Large intestine (tissue), 3 donors: ENCODE results near the gene LRRC32. TPM values are rescaled to one million over a fixed set of nuclear protein-coding genes. Genes with fewer than 3 reads are reported as not detected.

Experiments
- DNase-seq, 2 donors: peaks; one replicate each; pipeline versions ENCODE4 v3.0.0 to v3.0.0-alpha.2; 2013
- H3K27ac ChIP-seq: one replicate; pipeline ENCODE4 v1.5.1; 2013; ENCODE audit warnings: low read length
- H3K27me3 ChIP-seq: 2 replicates; pipeline ENCODE4 v1.6.1; 2013; ENCODE audit warnings: low read length; ENCODE audit not compliant: control insufficient read depth, insufficient read depth
- H3K36me3 ChIP-seq: 2 replicates; pipeline ENCODE4 v1.6.1; 2013; ENCODE audit warnings: low read length; ENCODE audit not compliant: control insufficient read depth, insufficient read depth
- H3K4me1 ChIP-seq: one replicate; pipeline ENCODE4 v1.6.1; 2013; ENCODE audit warnings: low read length; ENCODE audit not compliant: control insufficient read depth, insufficient read depth
- H3K4me3 ChIP-seq: one replicate; pipeline ENCODE4 v1.5.1; 2013; ENCODE audit warnings: low read length
- H3K9me3 ChIP-seq: one replicate; pipeline ENCODE4 v1.6.1; 2013; ENCODE audit warnings: mild to moderate bottlenecking, low read depth, low read length, moderate library complexity; ENCODE audit not compliant: control insufficient read depth
- WGBS: methylation state at CpG from one replicate; pipeline ENCODE4 v1.1.5; 2013; ENCODE audit warnings: low lambda C conversion rate; ENCODE audit not compliant: insufficient coverage; 5-methylcytosine and 5-hydroxymethylcytosine counted together
- polyA plus RNA-seq: library from polyadenylated mRNA; unstranded; fragments of 120-200 nt; gene quantifications from one replicate; pipeline ENCODE4 v1.2.1, GENCODE V29; 2013

The LRRC32 gene
- polyA plus RNA-seq, 1 donor, result 11.6 TPM

GRCh38 chr11:76680518-76681425 is 10.2 kb upstream of the LRRC32 start:
- Histone ChIP-seq H3K27ac (no peak overlapping the region), H3K36me3 (no peaks in the 10 kb centered on the region), H3K27me3 (no peaks in the 10 kb centered on the region), H3K4me3 (no peak overlapping the region), H3K4me1 (peaks cover 4% of the 10 kb centered on the region), H3K9me3 (no peaks in the 10 kb centered on the region)
- no CpG with 5 or more reads among the region's 22 CpGs for WGBS
- peak; percentile 48 to 51 for DNase-seq

DNA sequence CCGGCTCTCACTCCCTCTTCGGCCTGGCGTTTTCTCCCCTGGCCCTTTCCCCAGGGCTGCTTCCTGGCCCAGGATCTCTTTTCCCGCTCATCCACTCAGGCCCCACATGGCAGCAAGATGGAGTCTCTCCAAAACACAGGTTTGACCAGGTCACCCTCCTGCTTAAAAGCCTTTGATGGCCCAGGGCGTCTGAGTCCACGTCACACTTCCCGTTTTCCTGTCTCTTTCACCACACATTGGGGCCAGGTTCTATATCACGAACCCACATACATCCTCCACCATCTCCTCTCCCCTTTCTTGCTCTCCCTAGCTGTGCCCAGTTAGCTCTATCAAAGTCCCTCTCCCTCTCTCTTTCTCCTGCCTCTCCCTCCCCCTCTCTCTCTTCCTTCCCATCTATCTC is 7.8 kb upstream of the LRRC32 start:
- no peak overlapping the region for H3K27ac ChIP-seq
- H3K9me3 ChIP-seq, result no peaks in the 10 kb centered on the region
- DNase-seq, result no peak
- no peaks in the 10 kb centered on the region for H3K36me3 ChIP-seq
- peaks cover 4% of the 10 kb centered on the region for H3K4me1 ChIP-seq
- WGBS, result 88% methylated on average over 3 of the region's 8 CpGs
- H3K4me3 ChIP-seq, result no peak overlapping the region
- H3K27me3 ChIP-seq, result no peaks in the 10 kb centered on the region

- Histone ChIP-seq H3K9me3 (no peaks in the 10 kb centered on the region), H3K27me3 (no peaks in the 10 kb centered on the region)
- DNase-seq, result no peak
Observed at GRCh38 chr11:76677458-76677765, 6.9 kb upstream of the LRRC32 start.

DNA sequence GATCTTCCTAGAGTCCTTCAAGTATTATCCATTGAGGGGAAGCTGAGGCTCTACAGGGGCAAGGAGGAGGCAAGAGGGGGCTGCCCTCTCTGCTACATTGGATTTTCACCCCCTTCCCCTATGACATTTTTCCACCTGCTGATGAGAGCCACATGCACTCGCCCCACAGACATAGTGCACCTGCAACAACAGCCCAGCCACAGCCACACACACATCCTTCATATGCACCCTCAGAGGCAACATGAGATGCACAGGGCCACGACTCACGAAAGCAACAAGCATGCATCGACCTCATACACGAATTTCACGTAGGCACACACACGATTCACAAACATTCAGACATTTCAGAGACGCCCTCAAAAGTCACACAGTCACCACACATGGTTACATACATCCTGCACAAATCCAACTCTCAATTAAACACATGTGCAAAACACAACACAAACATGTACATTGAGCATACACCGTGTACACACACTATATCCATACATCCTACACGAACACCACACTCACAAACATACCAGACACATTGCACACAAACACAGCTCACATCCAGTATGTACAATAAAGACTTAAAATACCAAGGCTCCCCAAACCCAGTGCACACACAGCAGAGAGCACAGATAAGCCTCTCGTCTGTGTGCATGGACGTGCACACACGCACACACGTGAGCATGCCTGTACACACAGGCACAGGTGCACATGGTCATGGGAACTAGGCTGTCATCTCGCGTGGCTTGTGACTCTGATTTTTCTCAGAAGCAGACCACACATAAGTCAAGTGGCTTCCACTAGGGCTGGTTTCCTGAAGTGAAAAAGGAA is 6.3 kb upstream of the LRRC32 start:
- no peak for DNase-seq
- WGBS, result no CpG with 5 or more reads among the region's 16 CpGs
- H3K4me3 ChIP-seq, result no peak overlapping the region

More at GRCh38 chr11:76677458-76677765, 6.9 kb upstream of the LRRC32 start:
- H3K36me3 ChIP-seq, result no peaks in the 10 kb centered on the region
- H3K4me1 ChIP-seq, result peaks cover 8% of the 10 kb centered on the region
- H3K4me3 ChIP-seq, result no peak overlapping the region
- no peak overlapping the region for H3K27ac ChIP-seq

DNA sequence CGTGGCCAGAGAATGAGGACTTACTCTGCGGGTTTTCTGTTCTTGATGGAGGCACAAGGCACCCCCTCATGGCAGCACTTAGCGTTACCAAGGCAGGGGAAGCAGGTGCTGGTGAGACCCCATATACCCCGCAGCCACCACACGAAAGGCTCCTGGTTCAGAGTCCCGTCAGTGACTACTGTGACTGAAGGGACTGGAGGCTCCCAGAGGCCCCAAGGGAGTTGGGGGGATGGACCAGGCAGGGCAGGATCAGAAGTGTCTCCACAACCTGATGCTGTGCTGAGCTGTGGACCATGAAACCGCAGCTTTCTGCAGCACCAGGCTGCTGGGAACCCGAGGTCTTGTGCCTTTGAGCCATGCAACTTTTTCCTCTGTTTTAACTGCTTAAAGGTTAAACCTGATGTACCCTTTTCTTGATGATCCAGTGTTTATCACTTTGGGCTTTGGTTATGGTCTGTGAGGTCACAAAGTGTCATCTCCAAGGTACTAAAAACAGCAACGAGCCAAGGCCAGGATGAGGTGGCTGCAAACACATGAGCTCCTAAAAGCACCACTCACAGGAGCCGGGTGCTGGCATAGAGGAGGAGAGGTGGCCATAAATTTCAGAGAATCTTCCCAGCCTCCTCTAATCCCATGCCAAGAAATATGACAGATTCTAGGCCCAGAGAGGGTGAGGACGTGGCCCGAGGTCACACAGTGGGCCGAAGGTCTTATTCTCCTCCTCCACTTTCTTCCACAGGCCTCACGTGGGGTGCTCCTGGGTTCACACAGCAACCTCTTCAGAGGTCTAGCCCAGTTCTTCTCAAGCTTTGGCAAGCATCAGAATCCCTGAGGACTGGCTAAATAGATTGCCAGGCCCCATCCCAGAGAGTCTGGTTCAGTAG is 4.2 kb upstream of the LRRC32 start:
- no peak overlapping the region for H3K4me3 ChIP-seq
- peaks cover 13% of the 10 kb centered on the region for H3K4me1 ChIP-seq
- H3K9me3 ChIP-seq, result no peaks in the 10 kb centered on the region
- no peak for DNase-seq
- peaks cover 20% of the 10 kb centered on the region for H3K27me3 ChIP-seq
- no CpG with 5 or more reads among the region's 14 CpGs for WGBS
- H3K36me3 ChIP-seq, result no peaks in the 10 kb centered on the region
- no peak overlapping the region for H3K27ac ChIP-seq

More for the DNA sequence above, 6.3 kb upstream of the LRRC32 start:
- Histone ChIP-seq H3K27me3 (no peaks in the 10 kb centered on the region), H3K4me1 (peaks cover 8% of the 10 kb centered on the region), H3K9me3 (no peaks in the 10 kb centered on the region), H3K27ac (no peak overlapping the region), H3K36me3 (no peaks in the 10 kb centered on the region)

DNA sequence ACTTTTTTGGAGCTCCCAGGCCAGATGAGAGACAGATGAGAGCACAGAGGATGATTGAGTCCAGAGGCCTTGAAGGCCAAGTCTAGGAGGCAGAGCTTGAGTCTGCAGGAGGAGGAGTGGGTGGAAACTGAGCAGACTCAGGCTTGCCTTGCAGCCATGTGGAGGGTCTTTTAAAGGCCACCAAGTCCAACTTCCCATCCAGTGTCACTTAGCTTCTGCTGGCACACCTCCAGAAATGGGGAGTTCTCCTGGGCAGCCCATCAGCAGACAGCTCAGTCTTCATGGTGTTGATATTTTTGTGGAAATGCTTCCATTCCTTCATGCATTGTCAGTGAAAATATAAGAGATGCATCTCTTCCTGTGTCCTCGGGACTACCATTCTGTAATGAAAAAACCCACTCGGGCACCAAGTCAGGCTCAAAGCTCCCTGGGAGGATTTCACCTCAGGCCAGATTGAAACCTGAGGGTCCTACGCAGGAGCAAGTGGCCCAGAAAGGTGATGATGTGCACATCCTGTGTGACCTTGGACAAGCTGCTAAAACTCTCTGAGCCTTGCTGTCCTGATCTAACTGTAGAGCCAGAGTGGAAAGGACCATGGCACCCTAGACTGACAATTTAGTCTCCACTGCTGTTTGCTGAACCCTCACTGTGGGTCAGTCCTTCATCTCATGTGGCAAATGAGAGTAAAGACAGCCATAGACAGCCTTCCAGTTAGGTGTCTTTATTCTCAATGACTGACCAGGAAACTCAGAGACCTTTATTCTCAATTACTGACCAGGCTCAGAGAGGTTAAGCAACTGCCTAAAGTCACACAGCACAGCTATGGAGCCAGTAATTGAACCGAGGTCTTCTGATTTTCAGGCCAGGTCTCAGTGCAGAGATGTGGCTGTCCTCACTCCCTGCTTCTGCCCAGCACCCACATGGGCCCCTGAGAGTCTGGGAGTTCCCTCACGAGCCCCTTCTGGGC is 2.9 kb upstream of the LRRC32 start:
- no peak for DNase-seq
- no peak overlapping the region for H3K4me3 ChIP-seq
- peaks cover 27% of the 10 kb centered on the region for H3K27me3 ChIP-seq
- H3K4me1 ChIP-seq, result peaks cover 14% of the 10 kb centered on the region
- no peaks in the 10 kb centered on the region for H3K9me3 ChIP-seq
- no peaks in the 10 kb centered on the region for H3K36me3 ChIP-seq
- WGBS, result no CpG with 5 or more reads among the region's 5 CpGs
- no peak overlapping the region for H3K27ac ChIP-seq

DNA sequence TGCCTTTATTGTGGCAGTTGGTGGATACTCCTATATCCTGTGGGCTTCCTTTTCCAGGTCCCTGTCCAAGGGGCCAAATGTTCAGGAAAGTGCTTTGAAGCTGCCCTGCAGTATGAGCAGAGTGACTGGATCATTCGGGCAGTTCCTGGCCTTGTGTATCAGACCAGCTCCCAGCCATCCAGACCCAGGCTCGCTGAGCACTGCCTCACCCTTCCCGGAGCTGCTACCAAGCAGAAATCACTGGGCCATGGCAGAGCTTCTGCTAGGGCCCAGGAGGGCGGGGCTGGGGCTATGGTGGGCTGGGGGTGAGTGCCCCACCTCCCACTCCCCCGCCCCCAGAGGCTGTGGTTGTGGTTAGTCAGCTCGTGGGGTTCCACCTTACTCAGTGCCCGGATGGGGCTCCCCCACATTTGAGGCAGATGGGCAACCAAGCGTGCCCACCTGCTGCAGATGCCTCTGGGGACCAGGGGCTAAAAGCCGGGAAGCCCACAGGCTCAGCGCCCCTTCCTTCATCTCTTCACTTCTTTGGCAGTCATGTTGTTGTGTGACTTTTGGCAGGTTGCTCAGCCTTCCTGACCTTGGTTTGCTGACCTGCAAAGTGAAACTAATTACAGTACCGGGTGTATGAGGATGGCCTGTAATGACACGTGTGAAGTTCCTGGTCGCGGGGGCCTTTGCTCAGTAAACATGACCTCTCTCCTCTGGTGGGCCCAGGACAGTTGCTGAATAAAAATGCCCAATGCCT is 2.1 kb upstream of the LRRC32 start:
- peak in 1 of 2 donors; percentile 53 for DNase-seq
- H3K4me3 ChIP-seq, result no peak overlapping the region
- no peaks in the 10 kb centered on the region for H3K9me3 ChIP-seq
- 40% methylated on average over 1 of the region's 14 CpGs for WGBS
- H3K27ac ChIP-seq, result no peak overlapping the region
- peaks cover 14% of the 10 kb centered on the region for H3K4me1 ChIP-seq
- H3K36me3 ChIP-seq, result no peaks in the 10 kb centered on the region
- peaks cover 30% of the 10 kb centered on the region for H3K27me3 ChIP-seq

- no peak for DNase-seq
- Histone ChIP-seq H3K36me3 (no peaks in the 10 kb centered on the region), H3K9me3 (no peaks in the 10 kb centered on the region), H3K4me1 (peaks cover 14% of the 10 kb centered on the region), H3K27me3 (peaks cover 30% of the 10 kb centered on the region), H3K27ac (no peak overlapping the region), H3K4me3 (no peak overlapping the region)
- WGBS, result no CpG with 5 or more reads among the region's 5 CpGs
Observed at GRCh38 chr11:76671626-76672309, 1.2 kb upstream of the LRRC32 start.

- Histone ChIP-seq H3K4me1 (peaks cover 14% of the 10 kb centered on the region), H3K27ac (no peak overlapping the region)
- DNase-seq, result no peak
Observed at GRCh38 chr11:76671237-76671592, 668 bp upstream of the LRRC32 start.

More at GRCh38 chr11:76671237-76671592, 668 bp upstream of the LRRC32 start:
- no CpG with 5 or more reads among the region's 8 CpGs for WGBS
- peak overlapping the region; percentile 33 for H3K4me3 ChIP-seq
- no peaks in the 10 kb centered on the region for H3K36me3 ChIP-seq
- no peaks in the 10 kb centered on the region for H3K9me3 ChIP-seq
- peaks cover 30% of the 10 kb centered on the region for H3K27me3 ChIP-seq
